Common myeloid progenitor, CD34-positive (primary cell): ENCODE measurements around the gene WLS.
"Not testable (repeated sequence)": the region's sequence is repeated elsewhere in the genome, so short reads cannot be mapped to it uniquely, and the experiment has no call there.

Experiments used
- CTCF ChIA-PET: fragments of 350-600 bp; sonication (Branson Sonifier 250); formaldehyde crosslinking; loops from one replicate; lab custom pipeline; 2021; ENCODE audit warnings: antibody characterized with exemption; lab: Charles Lee
- POLR2A ChIA-PET: fragments of 350-600 bp; sonication (Branson Sonifier 250); formaldehyde crosslinking; loops from one replicate; lab custom pipeline; 2021; ENCODE audit warnings: antibody characterized with exemption; lab: Charles Lee
- DNase-seq, 3 donors: peaks; one replicate each; pipeline versions ENCODE4 v3.0.0 to v3.0.0-alpha.2; 2013
- H3K27ac ChIP-seq, 2 experiments: 1 replicate in 1 of 2; 2 replicates in 1 of 2; pipeline ENCODE4 v1.7.0; 2013; ENCODE audit warnings: inconsistent platforms in 2 of 2, low read length in 2 of 2, mild to moderate bottlenecking in 2 of 2, low read depth in 1 of 2, moderate library complexity in 1 of 2; ENCODE audit not compliant: severe bottlenecking in 2 of 2, insufficient read depth in 1 of 2, poor library complexity in 1 of 2
- H3K27me3 ChIP-seq, 5 experiments: replicated peaks in 2 of 5; 1 replicate in 3 of 5; 2 replicates in 2 of 5; pipeline versions ENCODE4 v1.6.1 to v1.7.0; 2013; ENCODE audit warnings: low read length in 4 of 5, mild to moderate bottlenecking in 2 of 5, moderate library complexity in 2 of 5, inconsistent platforms in 1 of 5; ENCODE audit not compliant: insufficient read depth in 5 of 5, control insufficient read depth in 4 of 5
- H3K36me3 ChIP-seq, 4 experiments: 1 replicate in 2 of 4; 2 replicates in 2 of 4; pipeline versions ENCODE4 v1.6.1 to v1.7.0; 2013; ENCODE audit warnings: low read length in 3 of 4, control low read depth in 1 of 4, mild to moderate bottlenecking in 1 of 4; ENCODE audit not compliant: control insufficient read depth in 4 of 4, insufficient read depth in 4 of 4
- H3K4me1 ChIP-seq, 4 experiments: 1 replicate in 3 of 4; 2 replicates in 1 of 4; pipeline versions ENCODE4 v1.6.1 to v1.7.1; 2013; ENCODE audit warnings: low read length in 3 of 4, mild to moderate bottlenecking in 3 of 4, control low read depth in 1 of 4, inconsistent platforms in 1 of 4, moderate library complexity in 1 of 4; ENCODE audit not compliant: control insufficient read depth in 4 of 4, insufficient read depth in 4 of 4; ENCODE audit errors: control extremely low read depth in 1 of 4
- H3K4me3 ChIP-seq, 7 experiments: 1 replicate in 4 of 7; 2 replicates in 3 of 7; pipeline versions ENCODE4 v1.5.1 to v1.7.0; 2013; ENCODE audit warnings: mild to moderate bottlenecking in 7 of 7, low read length in 6 of 7, moderate library complexity in 6 of 7, inconsistent platforms in 2 of 7, low read depth in 2 of 7, control low read depth in 1 of 7; ENCODE audit not compliant: insufficient read depth in 4 of 7, control insufficient read depth in 1 of 7; ENCODE audit errors: extremely low read depth in 1 of 7
- H3K9me3 ChIP-seq, 5 experiments: 1 replicate in 4 of 5; 2 replicates in 1 of 5; pipeline versions ENCODE4 v1.6.1 to v1.7.1; 2013; ENCODE audit warnings: low read length in 4 of 5, mild to moderate bottlenecking in 2 of 5, inconsistent platforms in 1 of 5, low read depth in 1 of 5, moderate library complexity in 1 of 5; ENCODE audit not compliant: control insufficient read depth in 4 of 5, insufficient read depth in 2 of 5; ENCODE audit errors: control extremely low read depth in 1 of 5
- WGBS: methylation state at CpG from one replicate; pipeline ENCODE4 v1.1.5; 2013; ENCODE audit not compliant: insufficient coverage; 5-methylcytosine and 5-hydroxymethylcytosine counted together

The WLS gene

DNA sequence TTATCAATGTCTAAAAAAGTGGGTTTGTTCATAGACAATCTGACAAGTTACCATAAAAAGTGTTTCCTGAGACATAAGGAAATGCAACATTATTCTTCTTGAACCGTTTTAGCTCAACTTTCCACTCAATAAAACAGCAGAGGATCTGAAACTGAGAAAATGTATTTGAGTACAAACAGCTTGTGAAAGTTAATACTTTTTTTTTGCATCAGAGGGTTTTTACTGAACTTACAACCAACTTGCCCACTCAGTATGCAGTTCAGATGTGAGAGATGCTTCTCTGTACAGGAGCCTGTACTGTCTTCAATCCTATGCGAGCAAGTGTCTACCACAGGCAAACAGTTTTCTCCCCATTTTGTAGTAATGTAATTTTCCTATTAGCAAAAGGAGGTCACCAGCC is 71.4 kb downstream of the WLS start:
- no CpG with 5 or more reads among the region's 2 CpGs for WGBS
- H3K27ac ChIP-seq, POLR2A ChIA-PET, H3K4me1 ChIP-seq, H3K9me3 ChIP-seq, DNase-seq, H3K36me3 ChIP-seq, H3K27me3 ChIP-seq, H3K4me3 ChIP-seq, CTCF ChIA-PET: not testable (repeated sequence)

DNA sequence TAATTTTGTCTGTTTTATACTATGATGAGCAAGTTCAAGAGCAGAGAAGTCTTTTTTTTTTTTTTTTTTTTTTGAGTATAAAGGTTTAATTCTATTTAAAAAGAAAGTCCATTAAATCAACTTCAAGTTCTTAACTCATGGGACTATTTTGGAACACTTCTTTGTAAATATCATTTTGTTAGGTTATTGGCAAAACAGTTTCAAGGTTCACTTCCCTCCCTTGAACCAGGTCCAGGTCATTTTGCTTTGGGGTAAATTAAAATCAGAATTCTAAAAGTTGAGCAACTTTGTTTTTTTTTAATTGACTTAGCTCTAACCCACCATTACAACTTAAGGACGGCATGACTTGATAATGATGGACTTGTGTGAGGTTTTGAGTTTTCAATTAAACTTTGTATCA is 72.3 kb downstream of the WLS start:
- no CpG with 5 or more reads among the region's 1 CpG for WGBS
- POLR2A ChIA-PET = no interaction called here
- no peaks in the 10 kb centered on the region for H3K36me3 ChIP-seq

GRCh38 chr1:68158837-68159236 is 73.5 kb downstream of the WLS start:
- H3K4me1 ChIP-seq = no peaks in the 10 kb centered on the region
- WGBS = 94% methylated on average over 7 of the region's 8 CpGs
- no peaks in the 10 kb centered on the region for H3K9me3 ChIP-seq
- H3K27ac ChIP-seq = no peak overlapping the region
- POLR2A ChIA-PET = no interaction called here
- peaks cover 0 to 4% (median 0%) of the 10 kb centered on the region in 5 experiments for H3K27me3 ChIP-seq
- no peaks in the 10 kb centered on the region for H3K36me3 ChIP-seq
- CTCF ChIA-PET = no interaction called here
- no peak overlapping the region for H3K4me3 ChIP-seq
- DNase-seq = no peak

More for the DNA sequence above, 72.3 kb downstream of the WLS start:
- no peak overlapping the region for H3K27ac ChIP-seq
- CTCF ChIA-PET = no interaction called here
- no peak for DNase-seq
- no peaks in the 10 kb centered on the region for H3K9me3 ChIP-seq
- no peak overlapping the region for H3K4me3 ChIP-seq
- peaks cover 0 to 4% (median 0%) of the 10 kb centered on the region in 5 experiments for H3K27me3 ChIP-seq
- H3K4me1 ChIP-seq = no peaks in the 10 kb centered on the region

DNA sequence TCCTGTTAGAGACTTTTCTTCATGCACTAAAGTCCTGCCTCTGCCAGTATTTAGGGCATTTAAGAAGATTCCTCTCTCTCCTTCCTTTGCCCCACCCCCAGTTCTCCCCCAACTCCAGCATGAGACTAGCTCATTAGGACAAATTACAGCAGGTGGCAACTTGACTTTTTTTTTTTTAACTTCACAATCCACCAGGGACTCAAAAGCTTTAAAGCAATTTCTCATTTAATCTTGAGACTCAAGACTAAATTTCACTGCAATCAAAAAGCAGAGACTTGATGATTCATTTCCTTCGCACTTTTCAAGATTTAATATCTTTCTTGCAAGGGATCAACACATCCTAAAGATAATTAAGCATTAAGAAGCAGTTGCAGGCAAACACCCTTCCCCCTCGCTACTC is 74.9 kb downstream of the WLS start:
- ChIA-PET POLR2A (no interaction called here), CTCF (interaction anchor here (0.9 kb wide), 1 partner anchor 19 kb away, joined by 4 read pairs; no protein-coding TSS in a partner anchor)
- no peaks in the 10 kb centered on the region for H3K36me3 ChIP-seq
- H3K4me1 ChIP-seq = no peaks in the 10 kb centered on the region
- no peaks in the 10 kb centered on the region for H3K9me3 ChIP-seq
- H3K4me3 ChIP-seq = no peak overlapping the region
- DNase-seq = no peak
- WGBS = 100% methylated on average over 1 of the region's 2 CpGs
- H3K27ac ChIP-seq = no peak overlapping the region
- peaks cover 0 to 4% (median 0%) of the 10 kb centered on the region in 5 experiments for H3K27me3 ChIP-seq

- H3K27ac ChIP-seq = no peak overlapping the region
- H3K4me3 ChIP-seq = no peak overlapping the region
- ChIA-PET CTCF (no interaction called here), POLR2A (no interaction called here)
- H3K9me3 ChIP-seq = no peaks in the 10 kb centered on the region
- no peak for DNase-seq
- 87% methylated on average over 3 of the region's 3 CpGs for WGBS
- peaks cover 0 to 7% (median 0%) of the 10 kb centered on the region in 5 experiments for H3K27me3 ChIP-seq
- H3K36me3 ChIP-seq = no peaks in the 10 kb centered on the region
- H3K4me1 ChIP-seq = no peaks in the 10 kb centered on the region
These were observed 80.6 kb downstream of the WLS start for GRCh38 chr1:68151690-68152089.

GRCh38 chr1:68149907-68150306 is 82.4 kb downstream of the WLS start:
- Histone ChIP-seq H3K9me3 (no peaks in the 10 kb centered on the region), H3K4me3 (no peak overlapping the region), H3K27ac (no peak overlapping the region), H3K4me1 (no peaks in the 10 kb centered on the region), H3K36me3 (no peaks in the 10 kb centered on the region), H3K27me3 (peaks cover 0 to 9% (median 0%) of the 10 kb centered on the region in 5 experiments)
- DNase-seq = no peak
- CTCF ChIA-PET = no interaction called here
- POLR2A ChIA-PET = no interaction called here
- WGBS = 96% methylated on average over 5 of the region's 8 CpGs

- DNase-seq = no peak
- no peak overlapping the region for H3K27ac ChIP-seq
- ChIA-PET CTCF (interaction anchor here (0.6 kb wide), 1 partner anchor 16 kb away, joined by 3 read pairs; no protein-coding TSS in a partner anchor), POLR2A (no interaction called here)
- WGBS = 95% methylated on average over 4 of the region's 5 CpGs
- no peaks in the 10 kb centered on the region for H3K36me3 ChIP-seq
- H3K9me3 ChIP-seq = no peaks in the 10 kb centered on the region
- H3K27me3 ChIP-seq = peaks cover 0 to 9% (median 0%) of the 10 kb centered on the region in 5 experiments
- H3K4me3 ChIP-seq = no peak overlapping the region
- no peaks in the 10 kb centered on the region for H3K4me1 ChIP-seq
These were observed 83.1 kb downstream of the WLS start for GRCh38 chr1:68149110-68149798.
